ENCODE measurements around the gene PHLDB3. TPM values are rescaled to one million over a fixed set of nuclear protein-coding genes. Genes with fewer than 3 reads are reported as not detected.
"Not testable (repeated sequence)": the region's sequence is repeated elsewhere in the genome, so short reads cannot be mapped to it uniquely, and the experiment has no call there.

The PHLDB3 gene
- total RNA-seq, 3 donors from 2014 or later: 17.0 to 33.7 (median 26.2) TPM

DNA sequence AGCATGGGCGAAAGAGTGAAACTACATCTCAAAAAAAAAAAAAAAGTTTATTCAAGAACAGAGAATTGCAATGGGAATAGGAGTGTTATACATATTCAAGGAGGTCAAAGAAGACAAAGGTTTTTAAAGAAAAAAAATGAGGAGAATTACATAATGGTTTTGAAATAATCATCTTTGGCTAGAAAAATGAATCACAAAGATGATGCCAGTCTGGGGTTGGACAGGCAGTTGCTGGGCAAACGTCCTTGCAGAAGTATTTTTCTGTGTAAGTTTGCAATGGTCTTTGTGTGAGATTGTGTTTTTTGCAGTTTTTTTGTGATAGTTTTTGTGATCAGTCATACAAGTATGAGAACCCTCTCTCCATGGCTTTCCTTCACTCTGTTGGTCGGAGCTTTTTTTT is 62.8 kb downstream of the PHLDB3 start:
- Mint-ChIP-seq H3K27me3 (ENCODE audit: low read depth) (no peaks in the 10 kb centered on the region), H3K9me3 (no peaks in the 10 kb centered on the region), H3K4me3 (no peak overlapping the region), H3K4me1 (ENCODE audit: low read depth) (peaks cover 42% of the 10 kb centered on the region), H3K36me3 (ENCODE audit: insufficient read depth) (no peaks in the 10 kb centered on the region)
- DNase-seq: no peak
- ATAC-seq: no peak

- H3K4me1 Mint-ChIP-seq (ENCODE audit: low read depth): peaks cover 46% of the 10 kb centered on the region
- no peaks in the 10 kb centered on the region for H3K9me3 Mint-ChIP-seq
- H3K27me3 Mint-ChIP-seq (ENCODE audit: low read depth): no peaks in the 10 kb centered on the region
- no peaks in the 10 kb centered on the region for H3K36me3 Mint-ChIP-seq (ENCODE audit: insufficient read depth)
- ATAC-seq: no peak
- DNase-seq: no peak
- H3K4me3 Mint-ChIP-seq: no peak overlapping the region
Measured at GRCh38 chr19:43439709-43440063, 64.9 kb downstream of the PHLDB3 start.

- Mint-ChIP-seq H3K9me3 (no peaks in the 10 kb centered on the region), H3K4me3 (peak overlapping the region; percentile 4), H3K4me1 (ENCODE audit: low read depth) (peaks cover 46% of the 10 kb centered on the region), H3K27me3 (ENCODE audit: low read depth) (no peaks in the 10 kb centered on the region), H3K36me3 (ENCODE audit: insufficient read depth) (no peaks in the 10 kb centered on the region)
- DNase-seq (peak; percentile 27), ATAC-seq (peak; percentile 53 to 83)
Measured at GRCh38 chr19:43439032-43439708, 65.4 kb downstream of the PHLDB3 start.

DNA sequence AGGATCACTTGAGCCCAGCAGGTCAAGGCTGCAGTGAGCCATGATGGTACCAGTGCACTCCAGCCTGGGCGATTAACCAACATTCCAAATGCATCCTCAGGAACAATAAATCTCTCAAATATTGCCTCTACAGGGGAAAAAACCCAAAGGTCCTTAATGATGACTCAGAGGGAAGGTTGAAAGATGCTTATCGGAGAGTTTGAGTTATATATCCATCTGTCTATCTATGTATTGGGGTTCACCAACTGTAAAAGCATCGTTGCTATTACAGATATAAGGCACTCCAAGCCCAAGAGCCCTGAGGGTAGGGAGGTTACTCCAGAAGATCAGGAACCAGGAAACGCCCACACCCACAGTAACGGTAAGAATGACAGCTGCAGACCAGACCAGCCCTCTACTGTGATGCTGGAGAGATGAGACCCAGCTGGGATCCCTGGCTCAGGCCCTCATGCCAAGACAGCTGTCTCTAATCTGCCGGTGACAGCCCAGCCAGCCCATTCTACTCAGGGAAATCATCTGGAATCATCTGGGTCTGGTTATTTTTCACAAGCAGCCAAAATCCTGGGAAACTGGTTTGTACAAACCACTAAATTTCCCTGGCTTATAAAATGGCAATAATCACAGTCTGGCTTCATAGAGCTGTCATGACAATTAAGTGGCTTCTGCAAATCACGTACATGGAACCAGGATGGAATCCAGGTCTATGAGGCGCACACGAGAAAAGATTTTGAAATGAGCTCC is 66.1 kb downstream of the PHLDB3 start:
- no peaks in the 10 kb centered on the region for H3K36me3 Mint-ChIP-seq (ENCODE audit: insufficient read depth)
- no peaks in the 10 kb centered on the region for H3K9me3 Mint-ChIP-seq
- peaks cover 44% of the 10 kb centered on the region for H3K4me1 Mint-ChIP-seq (ENCODE audit: low read depth)
- no peaks in the 10 kb centered on the region for H3K27me3 Mint-ChIP-seq (ENCODE audit: low read depth)
- peak overlapping the region; percentile 4 for H3K4me3 Mint-ChIP-seq
- DNase-seq: no peak
- ATAC-seq: peak in 1 of 2 donors; percentile 38

- H3K36me3 Mint-ChIP-seq (ENCODE audit: insufficient read depth): no peaks in the 10 kb centered on the region
- no peak overlapping the region for H3K4me3 Mint-ChIP-seq
- no peaks in the 10 kb centered on the region for H3K27me3 Mint-ChIP-seq (ENCODE audit: low read depth)
- ATAC-seq (no peak), DNase-seq (no peak)
- peaks cover 50% of the 10 kb centered on the region for H3K4me1 Mint-ChIP-seq (ENCODE audit: low read depth)
- H3K9me3 Mint-ChIP-seq: no peaks in the 10 kb centered on the region
Measured at GRCh38 chr19:43437712-43438111, 66.8 kb downstream of the PHLDB3 start.

DNA sequence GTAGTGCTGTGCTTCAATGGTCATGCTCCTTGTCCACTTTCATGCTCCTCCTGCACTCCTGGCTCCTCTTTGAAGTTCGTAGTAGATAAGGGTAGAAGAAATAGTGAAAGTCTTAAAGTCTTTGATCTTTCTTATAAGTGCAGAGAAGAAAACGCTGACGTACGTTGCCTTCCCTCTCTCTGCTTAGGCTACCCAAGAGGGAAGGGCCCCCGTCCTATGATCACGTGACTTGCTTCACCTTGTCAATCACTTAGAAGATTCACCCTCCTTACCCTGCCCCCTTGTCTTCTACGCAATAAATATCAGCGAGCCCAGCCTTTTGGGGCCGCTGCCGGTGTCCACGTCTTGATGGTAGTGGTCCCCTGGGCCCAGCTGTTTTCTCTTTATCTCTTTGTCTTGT is 67.3 kb downstream of the PHLDB3 start:
- not testable (repeated sequence) for H3K36me3 Mint-ChIP-seq (ENCODE audit: insufficient read depth); ATAC-seq; H3K9me3 Mint-ChIP-seq; DNase-seq; H3K4me3 Mint-ChIP-seq; H3K27me3 Mint-ChIP-seq (ENCODE audit: low read depth)
- peaks cover 51% of the 10 kb centered on the region for H3K4me1 Mint-ChIP-seq (ENCODE audit: low read depth)

GRCh38 chr19:43435775-43436174 is 68.8 kb downstream of the PHLDB3 start:
- Mint-ChIP-seq H3K4me1 (ENCODE audit: low read depth) (peaks cover 51% of the 10 kb centered on the region), H3K9me3 (no peaks in the 10 kb centered on the region), H3K4me3 (no peak overlapping the region), H3K27me3 (ENCODE audit: low read depth) (no peaks in the 10 kb centered on the region), H3K36me3 (ENCODE audit: insufficient read depth) (no peaks in the 10 kb centered on the region)
- DNase-seq (no peak), ATAC-seq (no peak)

- H3K4me1 Mint-ChIP-seq (ENCODE audit: low read depth): peaks cover 34% of the 10 kb centered on the region
Measured at GRCh38 chr19:43433689-43434088, 70.9 kb downstream of the PHLDB3 start.

DNA sequence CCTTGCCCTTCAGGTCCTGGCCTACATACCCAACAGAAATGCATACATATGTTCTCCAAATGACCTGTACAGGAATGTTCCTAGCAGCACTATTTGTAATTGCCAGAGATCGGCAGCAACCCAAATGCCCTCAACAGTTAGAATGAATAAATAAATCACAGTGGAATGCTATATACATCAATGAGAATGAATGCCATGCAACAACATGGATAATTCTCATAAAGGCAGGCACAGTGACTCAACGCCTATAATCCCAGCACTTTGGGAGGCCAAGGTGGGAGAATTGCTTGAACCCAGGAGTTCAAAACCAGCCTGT is 71.2 kb downstream of the PHLDB3 start:
- H3K9me3 Mint-ChIP-seq: no peaks in the 10 kb centered on the region
- H3K36me3 Mint-ChIP-seq (ENCODE audit: insufficient read depth): no peaks in the 10 kb centered on the region
- ATAC-seq (no peak), DNase-seq (no peak)
- H3K4me3 Mint-ChIP-seq: no peak overlapping the region
- H3K27me3 Mint-ChIP-seq (ENCODE audit: low read depth): no peaks in the 10 kb centered on the region
- peaks cover 30% of the 10 kb centered on the region for H3K4me1 Mint-ChIP-seq (ENCODE audit: low read depth)

More at GRCh38 chr19:43433689-43434088, 70.9 kb downstream of the PHLDB3 start:
- no peaks in the 10 kb centered on the region for H3K27me3 Mint-ChIP-seq (ENCODE audit: low read depth)
- H3K9me3 Mint-ChIP-seq: no peaks in the 10 kb centered on the region
- H3K4me3 Mint-ChIP-seq: no peak overlapping the region
- DNase-seq (no peak), ATAC-seq (no peak)
- no peaks in the 10 kb centered on the region for H3K36me3 Mint-ChIP-seq (ENCODE audit: insufficient read depth)

GRCh38 chr19:43430976-43431375 is 73.6 kb downstream of the PHLDB3 start:
- Mint-ChIP-seq H3K4me3 (no peak overlapping the region), H3K4me1 (ENCODE audit: low read depth) (peaks cover 10% of the 10 kb centered on the region), H3K36me3 (ENCODE audit: insufficient read depth) (no peaks in the 10 kb centered on the region), H3K9me3 (no peaks in the 10 kb centered on the region), H3K27me3 (ENCODE audit: low read depth) (no peaks in the 10 kb centered on the region)
- ATAC-seq: no peak
- no peak for DNase-seq

DNA sequence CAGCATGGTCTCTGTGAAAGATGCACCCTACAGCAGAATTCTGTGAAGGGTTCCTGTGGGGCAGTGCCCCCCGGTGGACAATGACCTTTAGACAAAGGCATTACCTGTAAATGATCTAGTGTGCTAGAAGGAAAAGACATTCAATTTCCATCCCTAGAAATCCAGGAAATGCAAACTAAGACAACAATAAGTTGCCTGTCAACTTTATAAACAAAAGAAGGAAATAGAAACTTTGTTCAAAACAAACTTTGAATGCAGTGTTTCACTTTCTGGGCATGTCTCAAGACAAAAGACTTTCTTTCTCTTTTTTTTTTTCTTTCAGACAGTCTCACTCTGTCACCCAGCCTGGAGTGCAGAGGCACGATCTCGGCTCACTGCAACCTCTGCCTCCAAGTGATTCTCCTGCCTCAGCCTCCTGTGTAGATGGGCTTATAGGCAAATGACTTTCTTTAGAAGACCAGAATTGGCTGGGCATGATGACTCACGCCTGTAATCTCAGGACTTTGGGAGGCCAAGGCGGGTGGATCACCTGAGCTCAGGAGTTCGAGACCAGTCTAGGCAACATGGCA is 74.3 kb downstream of the PHLDB3 start:
- Mint-ChIP-seq H3K4me1 (ENCODE audit: low read depth) (peaks cover 11% of the 10 kb centered on the region), H3K9me3 (no peaks in the 10 kb centered on the region), H3K27me3 (ENCODE audit: low read depth) (no peaks in the 10 kb centered on the region), H3K36me3 (ENCODE audit: insufficient read depth) (no peaks in the 10 kb centered on the region), H3K4me3 (no peak overlapping the region)
- no peak for ATAC-seq
- no peak for DNase-seq

- DNase-seq (no peak), ATAC-seq (no peak)
- peaks cover 10% of the 10 kb centered on the region for H3K4me1 Mint-ChIP-seq (ENCODE audit: low read depth)
- H3K9me3 Mint-ChIP-seq: no peaks in the 10 kb centered on the region
- H3K36me3 Mint-ChIP-seq (ENCODE audit: insufficient read depth): no peaks in the 10 kb centered on the region
- no peak overlapping the region for H3K4me3 Mint-ChIP-seq
- H3K27me3 Mint-ChIP-seq (ENCODE audit: low read depth): no peaks in the 10 kb centered on the region
Measured at GRCh38 chr19:43429395-43429794, 75.2 kb downstream of the PHLDB3 start.

DNA sequence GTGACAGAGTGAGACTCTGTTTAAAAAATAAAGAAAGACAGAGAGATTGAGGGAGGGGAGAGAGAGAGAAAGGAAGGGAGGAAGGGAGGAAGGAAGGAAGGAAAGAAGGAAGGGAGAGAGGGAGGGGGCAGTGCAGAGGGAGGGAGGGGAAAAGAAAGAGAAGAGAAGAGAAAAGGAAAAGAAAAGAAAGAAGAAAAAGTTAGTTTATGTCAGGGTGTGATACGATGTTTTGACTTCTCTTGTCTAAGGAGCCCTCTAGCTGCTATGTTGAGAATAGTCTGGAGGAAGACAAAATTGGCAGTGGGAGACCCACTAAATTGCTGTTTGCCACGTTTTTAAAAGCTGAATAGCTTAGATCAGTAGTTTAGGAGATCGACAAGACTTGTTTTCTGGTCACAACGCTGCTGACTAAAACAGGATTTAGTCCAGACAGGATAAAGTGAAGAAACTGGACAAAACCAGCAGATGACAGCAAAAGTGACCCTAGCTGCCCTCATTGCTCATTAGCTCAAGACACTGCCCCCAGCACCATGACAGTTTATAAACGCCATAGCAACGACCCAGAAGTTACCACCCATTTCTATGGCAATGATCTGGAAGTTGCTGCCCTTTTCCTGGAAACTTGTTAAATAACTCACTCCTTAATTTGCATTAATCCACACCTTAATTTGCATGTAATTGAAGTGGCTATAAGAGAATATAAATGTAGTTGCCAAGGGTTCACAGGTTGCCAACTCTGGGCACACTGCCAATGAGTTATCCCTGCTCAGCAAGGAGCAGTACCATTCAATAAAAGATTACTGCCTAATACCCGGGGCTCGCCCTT is 78.8 kb downstream of the PHLDB3 start:
- H3K4me3 Mint-ChIP-seq: no peak overlapping the region
- no peaks in the 10 kb centered on the region for H3K27me3 Mint-ChIP-seq (ENCODE audit: low read depth)
- H3K4me1 Mint-ChIP-seq (ENCODE audit: low read depth): peaks cover 3% of the 10 kb centered on the region
- DNase-seq (no peak), ATAC-seq (no peak)
- no peaks in the 10 kb centered on the region for H3K36me3 Mint-ChIP-seq (ENCODE audit: insufficient read depth)
- H3K9me3 Mint-ChIP-seq: no peaks in the 10 kb centered on the region

Data from activated T-cell treated with anti-CD3 and anti-CD28 coated beads, Interleukin-2, amount 50 U/mL, for 4 hours (primary cell).